Suppressor macrophage treated with lipopolysaccharide for 1 hour (primary cell): ENCODE measurements around the gene MRRF.

Experiments used
- DNase-seq, 3 donors: peaks; one replicate each; pipeline ENCODE4 v3.0.0-alpha.2; 2020 to 2022

Gene MRRF

DNA sequence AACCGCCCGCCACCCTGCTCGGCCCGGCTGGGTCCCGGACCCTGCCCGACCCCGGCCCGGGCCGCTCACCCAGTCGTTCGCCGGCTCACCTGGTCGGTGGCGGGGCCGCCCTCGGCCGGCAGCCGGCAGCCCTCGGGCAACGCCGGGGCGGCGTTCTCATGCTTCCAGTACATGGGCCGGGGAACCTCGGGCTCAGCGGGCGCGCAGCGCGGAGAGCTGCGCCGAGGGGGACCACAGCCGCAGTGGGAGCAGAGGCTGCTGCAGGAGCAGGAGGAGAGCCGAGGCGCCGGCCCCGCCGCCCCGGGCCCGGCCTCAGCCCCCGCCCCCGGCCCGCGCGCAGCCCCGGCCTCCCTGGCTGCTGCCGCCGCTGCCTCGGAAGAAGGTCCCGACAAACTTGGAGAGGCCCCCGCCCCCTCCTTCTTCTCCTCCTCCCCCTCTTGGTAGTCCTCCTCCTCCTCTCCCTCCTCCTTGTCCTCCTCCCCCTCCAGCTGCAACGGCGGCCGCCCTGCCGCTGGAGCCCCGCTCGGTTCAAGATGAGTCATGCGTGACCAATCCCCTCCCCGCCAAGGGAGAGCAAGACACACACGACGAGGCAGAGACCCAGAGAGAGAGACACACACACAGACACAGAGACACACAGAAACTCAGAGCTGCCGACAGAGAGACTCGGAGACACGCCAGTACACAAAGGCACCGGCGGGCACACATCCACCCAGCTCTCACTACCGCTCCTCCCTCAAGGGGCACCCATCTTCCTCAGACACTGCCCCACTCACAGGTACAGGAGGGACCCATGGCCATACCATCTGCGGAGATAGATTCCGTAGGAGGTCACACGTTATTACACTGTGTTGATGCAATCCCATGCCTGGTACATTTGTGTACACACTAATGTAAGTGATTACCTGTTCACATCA lies 35.9 kb upstream of the MRRF start, which contains the start of gene LHX6:
LHX6 (minus strand) TSS at position 390 of the 917 bp plus-strand sequence; CDS start at position 173, 217 bp downstream.
- DNase-seq = peak; percentile 48 to 59 (median 52)

DNA sequence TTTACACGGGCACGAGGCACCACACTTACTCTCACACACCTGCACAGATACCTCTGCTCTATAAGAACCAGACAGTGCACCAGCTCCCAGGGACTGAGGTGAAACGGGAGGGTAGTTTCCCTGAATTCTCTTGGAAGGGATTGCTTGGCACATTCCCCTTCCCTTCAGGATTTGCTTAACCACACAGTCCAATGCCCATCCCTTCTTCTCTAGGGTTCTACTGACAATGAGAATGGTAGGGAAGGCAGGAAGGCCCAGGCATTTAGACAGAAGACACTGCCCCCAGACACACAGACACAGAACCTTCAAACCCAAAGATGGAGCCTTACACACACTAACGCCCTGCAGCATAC lies 35.2 kb upstream of the MRRF start:
- DNase-seq = no peak

GRCh38 chr9:122232796-122233306 lies 31.8 kb upstream of the MRRF start:
- no peak for DNase-seq

DNA sequence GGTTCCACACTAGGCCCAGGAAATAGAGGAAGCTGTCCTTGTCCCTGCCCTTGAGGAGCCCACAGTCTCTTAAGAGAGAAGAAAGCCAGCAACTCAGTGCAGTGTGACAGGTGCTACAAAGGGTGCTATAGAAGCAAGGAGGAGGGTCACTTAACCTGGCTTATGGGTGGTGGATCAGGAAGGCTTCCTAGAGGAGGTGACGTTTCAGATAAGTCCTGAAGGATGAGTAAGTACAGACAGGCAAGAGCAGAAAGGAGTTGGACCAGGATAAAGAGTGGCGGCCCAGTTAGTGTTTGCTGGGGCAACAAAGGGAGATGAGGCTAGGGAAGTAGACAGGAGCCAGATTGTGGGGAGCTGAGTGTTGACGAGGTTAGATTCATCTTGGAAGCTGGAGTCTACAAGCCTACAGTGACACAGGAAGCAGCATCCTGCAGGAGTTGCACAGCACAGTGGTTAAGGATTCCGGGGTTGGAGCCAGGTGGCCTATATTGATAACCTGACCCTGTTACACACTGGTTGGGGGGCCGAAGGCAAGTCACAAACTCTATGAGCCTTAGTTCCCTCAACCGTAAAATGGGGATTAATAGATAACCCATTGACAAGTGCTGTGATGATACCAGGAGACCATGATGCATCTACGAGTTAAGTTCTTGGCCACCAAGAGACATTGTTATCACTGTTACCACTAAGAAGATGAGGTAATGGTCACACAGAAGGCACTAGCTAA lies 30.5 kb upstream of the MRRF start:
- DNase-seq = no peak

GRCh38 chr9:122236681-122237080 lies 28.0 kb upstream of the MRRF start:
- DNase-seq = no peak

GRCh38 chr9:122239722-122240121 lies 25.0 kb upstream of the MRRF start:
- no peak for DNase-seq

- DNase-seq = no peak
Observed at GRCh38 chr9:122244349-122244748, 20.3 kb upstream of the MRRF start.

DNA sequence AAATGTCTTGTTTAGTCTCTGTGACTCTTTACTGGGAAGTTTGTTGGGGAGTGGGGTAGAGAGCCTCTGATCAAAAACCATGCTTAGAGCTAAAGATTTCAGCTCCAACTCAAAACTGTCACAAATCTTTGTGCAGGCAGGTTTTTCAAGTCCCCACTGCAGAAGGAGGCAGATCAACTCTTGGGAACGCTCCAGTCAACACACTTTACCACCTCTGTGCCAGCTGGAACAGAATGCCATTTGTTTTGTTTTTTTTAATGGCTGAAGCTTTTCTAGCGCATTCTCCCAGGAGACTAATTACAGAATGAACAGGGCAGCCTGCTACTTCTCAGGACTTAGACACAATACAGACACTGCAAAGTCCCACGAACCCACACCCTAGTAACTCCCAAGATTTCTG lies 18.0 kb upstream of the MRRF start:
- no peak for DNase-seq

DNA sequence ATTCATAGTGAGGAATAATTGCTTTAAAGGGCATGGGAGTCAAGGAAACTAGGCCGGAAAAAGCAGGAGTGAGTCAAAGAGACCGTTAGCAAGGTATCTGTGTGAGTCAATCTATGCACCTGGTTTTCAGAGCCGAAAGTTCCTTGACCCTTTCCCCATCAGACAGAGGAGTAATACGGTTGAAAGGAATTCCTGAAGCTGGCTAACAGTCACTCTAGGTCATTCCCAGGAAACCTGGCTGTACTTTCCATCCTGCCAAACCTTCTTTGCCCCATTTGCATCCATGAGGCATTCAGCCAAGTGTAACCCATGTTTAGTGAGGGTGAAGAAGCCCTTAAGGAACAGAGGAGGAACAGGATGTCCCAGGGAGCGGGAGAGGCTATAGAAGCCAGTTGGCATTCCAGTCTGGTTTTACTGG lies 16.2 kb upstream of the MRRF start:
- DNase-seq = no peak

DNA sequence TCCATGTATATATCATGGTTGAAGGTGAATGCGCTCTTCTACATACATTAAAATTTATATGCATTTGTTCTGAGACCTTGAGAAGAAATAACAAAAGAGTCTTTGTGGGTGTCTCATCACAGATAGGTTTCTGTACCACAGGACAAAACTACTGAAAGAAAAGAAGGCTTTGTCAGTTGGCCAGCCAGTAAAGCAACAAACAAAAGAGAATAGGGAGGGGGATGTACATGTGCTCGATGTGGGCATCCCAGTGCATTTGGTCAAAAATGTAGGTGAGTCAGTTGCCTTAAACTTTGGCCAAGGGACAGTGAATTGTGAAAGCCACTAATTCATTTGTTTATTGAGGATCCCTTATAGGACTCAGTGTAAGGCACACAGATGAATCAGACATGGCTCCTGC lies 13.3 kb upstream of the MRRF start:
- no peak for DNase-seq

- no peak for DNase-seq
Observed at GRCh38 chr9:122252796-122253195, 11.9 kb upstream of the MRRF start.

DNA sequence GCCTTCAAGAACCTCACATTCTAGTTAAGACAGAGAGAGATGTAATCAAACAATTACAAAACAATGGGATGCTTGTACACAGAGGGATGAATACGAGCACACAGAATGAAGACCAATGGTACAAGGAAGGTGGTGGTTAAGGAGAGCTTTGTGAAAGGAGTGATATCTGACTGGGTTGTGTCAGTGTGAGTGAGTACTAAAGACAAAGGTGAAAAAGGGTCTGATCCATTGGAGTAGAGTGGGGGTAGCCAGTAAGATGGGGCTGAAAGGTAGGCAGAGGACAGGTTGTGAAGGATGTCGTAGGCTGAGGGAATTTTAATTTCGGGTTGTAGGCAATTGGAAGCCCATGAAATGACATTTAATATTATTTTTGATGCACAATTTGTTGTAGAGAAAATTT lies 9.9 kb upstream of the MRRF start:
- DNase-seq = no peak

GRCh38 chr9:122256206-122256605 lies 8.5 kb upstream of the MRRF start:
- DNase-seq = no peak

GRCh38 chr9:122258886-122259415 lies 5.7 kb upstream of the MRRF start:
- no peak for DNase-seq

GRCh38 chr9:122261469-122261881 lies 3.2 kb upstream of the MRRF start:
- DNase-seq = no peak

DNA sequence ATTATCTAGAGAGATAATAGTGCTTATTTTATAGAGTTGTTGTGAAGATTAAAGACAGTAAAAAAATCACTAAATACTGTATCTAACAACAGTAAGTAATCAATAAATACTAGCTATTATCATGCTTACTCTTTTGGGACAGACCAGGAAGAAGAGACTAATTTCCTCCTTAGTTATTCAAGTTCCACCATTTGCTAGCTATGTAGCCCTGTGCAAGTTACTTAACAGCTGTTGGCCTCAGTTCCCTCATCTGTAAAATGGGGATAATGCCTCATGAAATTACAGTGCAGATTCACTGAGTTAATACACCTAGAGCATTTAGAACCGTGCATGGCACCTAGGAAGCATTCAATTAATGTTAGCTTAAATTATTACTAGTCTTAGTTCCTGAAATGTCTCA lies 2.6 kb upstream of the MRRF start:
- no peak for DNase-seq

- peak; percentile 21 to 48 (median 30) for DNase-seq
Observed at GRCh38 chr9:122263699-122264349, 858 bp upstream of the MRRF start.

GRCh38 chr9:122265149-122265915 lies 650 bp downstream of the MRRF start:
- DNase-seq = peak; percentile 57 to 75 (median 70)

GRCh38 chr9:122268041-122268814 lies 3.5 kb downstream of the MRRF start:
- DNase-seq = no peak

DNA sequence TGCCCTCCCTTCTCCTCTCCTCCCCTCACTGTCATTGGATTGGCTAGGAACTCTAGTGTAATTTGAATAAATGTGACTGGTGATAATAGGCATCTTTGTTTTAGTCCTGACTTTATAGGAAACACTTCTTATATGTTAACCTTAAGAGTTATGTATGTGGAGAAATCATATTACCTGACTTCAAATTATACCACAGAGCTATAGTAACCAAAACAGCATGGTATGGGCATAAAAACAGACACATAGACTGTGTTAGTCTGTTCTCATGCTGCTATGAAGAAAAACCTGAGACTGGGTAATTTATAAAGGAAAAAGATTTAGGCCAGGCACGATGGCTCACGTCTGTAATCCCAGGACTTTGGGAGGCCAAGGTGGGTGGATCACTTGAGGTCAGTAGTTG lies 9.4 kb downstream of the MRRF start:
- no peak for DNase-seq

DNA sequence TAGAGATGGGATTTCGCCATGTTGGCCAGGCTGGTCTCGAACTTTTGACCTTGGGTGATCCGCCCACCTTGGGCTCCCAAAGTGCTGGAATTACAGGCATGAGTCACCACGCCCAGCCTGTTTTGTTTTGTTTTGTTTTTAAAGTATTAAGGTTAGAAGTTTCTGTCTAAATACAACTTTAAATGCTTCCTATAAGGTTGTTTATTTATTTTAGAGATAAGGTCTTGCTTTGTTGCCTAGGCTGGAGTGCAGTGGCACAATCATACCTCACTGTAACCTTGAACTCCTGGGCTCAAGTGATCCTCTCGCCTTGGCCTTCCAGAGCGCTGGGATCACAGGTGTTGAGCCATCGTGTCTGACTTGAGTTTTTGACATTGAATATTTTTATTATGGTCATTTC lies 11.4 kb downstream of the MRRF start:
- DNase-seq = no peak
